GM19463 (cell line): ENCODE data around the gene HYI.
"Not testable (repeated sequence)": the region's sequence is repeated elsewhere in the genome, so short reads cannot be mapped to it uniquely, and the experiment has no call there.

Source experiments
- ATAC-seq: cut with Tn5 transposase; IDR thresholded peaks from one replicate; pipeline ENCODE4 v1.9.1; 2021; ENCODE audit warnings: mild to moderate bottlenecking, moderate library complexity; ENCODE audit not compliant: unreplicated experiment

The HYI gene

DNA sequence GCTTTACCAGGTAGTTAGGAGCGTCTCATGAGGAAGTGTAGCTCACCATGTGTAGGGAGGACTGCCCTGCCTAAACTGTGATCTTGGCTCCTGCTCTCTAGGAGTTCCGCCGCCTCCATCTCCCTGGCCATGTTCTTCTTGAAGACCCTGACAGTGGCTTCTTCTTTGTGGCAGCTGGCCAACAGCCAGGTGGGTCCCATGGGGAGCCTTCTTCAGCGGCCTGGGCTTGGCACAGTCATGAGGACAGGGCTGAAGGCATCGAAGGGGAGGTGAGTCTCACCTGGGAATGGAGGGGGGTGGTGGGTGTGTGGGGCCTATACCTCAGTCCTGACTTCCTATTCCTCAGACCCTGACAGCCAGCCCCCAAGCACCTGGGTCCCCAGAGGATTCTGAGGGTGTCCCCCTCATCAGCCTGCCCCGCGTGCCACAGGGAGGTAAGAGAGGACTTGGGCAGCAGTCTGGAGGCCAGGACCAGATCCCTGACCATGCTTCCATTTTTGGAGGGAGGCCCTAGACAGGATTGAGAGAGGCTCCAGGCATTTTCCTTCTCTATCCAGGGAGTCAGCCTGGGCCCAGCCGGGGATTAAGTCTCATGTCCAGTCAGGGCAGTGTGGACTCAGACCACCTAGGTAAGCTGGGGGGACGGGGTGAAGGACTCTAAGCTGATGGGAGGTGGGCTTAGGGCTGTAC is 21.4 kb downstream of the HYI start:
- no peak for ATAC-seq

DNA sequence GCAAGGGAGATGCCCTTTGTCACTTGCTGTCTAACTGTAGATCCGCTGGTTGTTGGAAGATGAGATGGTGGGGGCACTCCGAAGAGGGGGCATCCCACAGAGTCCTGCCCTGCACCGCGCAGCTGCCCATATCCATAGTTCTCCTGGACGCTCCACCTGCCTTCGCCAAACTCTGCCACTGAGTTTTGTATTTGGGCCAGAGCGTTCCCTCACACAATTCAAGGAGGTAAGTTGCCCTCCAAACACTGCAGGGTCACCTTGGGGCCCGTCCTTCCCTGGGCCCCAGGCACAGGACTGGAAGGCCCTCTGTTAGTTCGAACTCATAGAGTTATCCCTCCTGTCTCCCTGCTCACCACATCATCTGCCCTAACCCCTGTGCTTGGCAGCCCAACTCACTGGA is 22.1 kb downstream of the HYI start:
- ATAC-seq, result no peak

DNA sequence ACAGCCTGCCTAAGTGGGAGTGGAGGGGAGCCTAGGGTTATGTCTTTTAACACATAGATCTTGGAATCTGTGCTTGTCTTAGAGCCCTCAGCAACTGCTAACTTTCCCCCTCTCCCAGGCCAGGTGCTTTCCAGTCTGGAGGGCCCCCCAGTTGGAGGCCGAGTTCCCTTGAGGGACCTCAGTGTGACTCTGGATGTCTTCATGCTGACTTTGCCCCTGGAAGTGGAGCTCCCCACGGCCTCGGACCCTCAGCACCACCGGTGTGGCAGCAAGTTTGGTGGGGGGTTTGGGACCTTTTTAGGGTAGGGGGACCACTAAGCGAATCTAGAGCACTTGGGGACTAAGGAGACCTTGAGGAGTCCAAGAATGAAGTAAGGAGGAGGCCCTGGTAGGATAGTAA is 22.9 kb downstream of the HYI start:
- no peak for ATAC-seq

DNA sequence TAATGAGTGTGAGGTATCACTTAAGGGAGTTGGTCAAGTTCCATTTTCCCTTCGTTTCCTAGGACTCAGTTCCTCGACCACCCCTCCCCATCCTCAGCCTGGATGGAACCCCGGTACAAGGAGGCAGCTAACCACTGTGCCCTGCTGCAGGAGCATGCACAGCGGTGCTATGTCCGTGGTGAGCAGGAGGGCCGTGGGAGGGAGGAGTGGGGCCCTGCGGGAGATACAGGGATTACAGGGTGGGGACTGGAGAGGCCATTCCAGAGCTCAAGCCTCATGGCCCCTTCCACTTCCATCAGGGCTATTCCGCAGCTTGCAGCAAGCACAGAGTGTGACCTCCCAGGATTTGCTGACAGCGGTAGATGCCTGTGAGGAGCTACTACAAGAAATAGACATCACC is 25.8 kb downstream of the HYI start:
- ATAC-seq, result no peak

DNA sequence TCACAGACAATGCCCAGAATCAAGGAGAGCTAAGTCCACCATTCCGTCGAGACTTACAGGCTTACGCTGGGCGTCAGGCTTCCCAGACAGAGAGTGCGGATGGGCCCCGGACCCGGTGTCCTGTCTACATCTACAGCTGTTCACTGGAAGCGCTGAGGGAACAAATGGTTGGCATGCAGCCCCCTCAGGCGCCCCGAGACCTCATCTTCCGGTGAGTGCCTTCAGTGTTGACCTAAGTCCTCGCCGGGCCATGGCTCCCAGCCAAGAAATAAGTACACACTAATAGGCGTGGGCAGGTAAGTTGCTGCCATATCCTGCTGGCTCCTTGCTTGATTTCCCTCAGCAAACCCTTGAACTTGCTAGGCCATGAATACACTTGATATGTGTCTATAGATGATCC is 26.2 kb downstream of the HYI start:
- no peak for ATAC-seq

DNA sequence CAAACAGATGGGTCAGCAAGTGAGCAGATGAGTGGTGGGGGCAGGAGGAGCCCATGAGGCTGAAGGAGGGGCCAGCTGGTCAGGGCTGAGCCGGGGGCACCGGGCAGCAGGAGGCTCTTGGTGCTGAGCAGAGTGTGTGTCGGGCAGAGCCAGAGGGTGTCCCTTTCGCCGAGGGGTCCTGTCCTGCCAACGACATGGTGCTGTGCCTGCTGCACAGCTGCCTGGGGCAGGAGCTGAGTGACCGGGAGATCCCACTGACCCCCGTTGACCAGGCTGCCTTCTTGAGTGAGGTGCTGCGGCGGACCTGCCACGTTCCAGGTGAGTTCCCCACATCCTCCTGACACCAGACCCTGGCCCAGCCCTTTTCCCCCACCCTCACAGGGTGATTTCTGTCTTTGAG is 27.5 kb downstream of the HYI start:
- ATAC-seq, result no peak

DNA sequence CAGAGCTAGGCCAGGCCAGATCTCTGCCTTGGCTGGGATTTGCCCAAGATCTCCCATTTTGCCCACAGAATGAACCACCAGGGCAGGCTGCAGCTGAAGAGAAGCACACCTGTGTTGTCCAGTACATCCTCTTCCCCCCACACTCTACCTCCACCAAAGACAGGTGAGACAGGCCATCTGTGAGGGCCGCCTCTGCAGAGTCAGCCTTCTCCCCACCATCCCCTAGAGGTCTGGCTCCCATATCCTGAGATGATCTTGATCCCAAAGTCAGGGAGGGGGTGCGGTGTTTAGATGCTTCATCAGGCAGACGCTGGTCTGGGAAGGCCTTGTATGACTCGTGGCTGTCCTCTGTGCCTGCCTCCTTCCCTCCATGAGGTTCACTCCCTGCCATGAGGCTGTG is 28.7 kb downstream of the HYI start:
- ATAC-seq, result no peak

DNA sequence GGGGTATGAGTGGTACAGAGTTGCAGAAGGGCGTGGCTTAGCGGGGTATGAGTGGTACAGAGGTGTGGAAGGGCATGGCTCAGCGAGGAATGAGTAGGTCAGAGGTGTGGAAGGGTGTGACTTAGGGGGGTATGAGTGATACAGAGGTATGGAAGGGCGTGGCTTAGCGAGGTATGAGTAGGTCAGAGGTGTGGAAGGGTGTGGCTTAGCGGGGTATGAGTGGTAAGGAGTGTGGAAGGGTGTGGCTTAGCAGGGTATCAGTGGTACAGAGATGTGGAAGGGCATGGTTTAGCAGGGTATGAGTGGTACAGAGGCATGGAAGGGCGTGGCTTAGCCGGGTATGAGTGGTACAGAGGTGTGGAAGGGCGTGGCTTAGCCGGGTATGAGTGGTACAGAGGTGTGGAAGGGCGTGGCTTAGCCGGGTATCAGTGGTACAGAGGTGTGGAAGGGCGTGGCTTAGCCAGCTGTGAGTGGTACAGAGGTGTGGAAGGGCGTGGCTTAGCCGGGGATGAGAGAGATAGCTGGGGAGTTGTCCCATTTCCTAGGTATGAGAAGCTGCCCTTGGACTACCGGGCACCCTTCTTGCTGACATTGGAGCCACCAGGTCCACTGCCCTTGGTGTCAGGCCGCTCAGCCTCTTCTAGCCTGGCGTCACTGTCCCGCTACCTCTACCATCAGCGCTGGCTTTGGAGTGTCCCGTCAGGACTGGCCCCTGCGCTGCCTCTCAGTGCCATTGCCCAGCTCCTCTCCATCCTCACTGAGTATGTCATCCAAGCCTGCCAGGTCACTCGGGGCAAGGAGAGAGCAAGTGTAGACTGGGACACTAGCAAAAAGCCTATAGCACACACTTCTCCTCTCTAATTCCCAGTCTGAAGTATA is 29.8 kb downstream of the HYI start:
- no peak for ATAC-seq

DNA sequence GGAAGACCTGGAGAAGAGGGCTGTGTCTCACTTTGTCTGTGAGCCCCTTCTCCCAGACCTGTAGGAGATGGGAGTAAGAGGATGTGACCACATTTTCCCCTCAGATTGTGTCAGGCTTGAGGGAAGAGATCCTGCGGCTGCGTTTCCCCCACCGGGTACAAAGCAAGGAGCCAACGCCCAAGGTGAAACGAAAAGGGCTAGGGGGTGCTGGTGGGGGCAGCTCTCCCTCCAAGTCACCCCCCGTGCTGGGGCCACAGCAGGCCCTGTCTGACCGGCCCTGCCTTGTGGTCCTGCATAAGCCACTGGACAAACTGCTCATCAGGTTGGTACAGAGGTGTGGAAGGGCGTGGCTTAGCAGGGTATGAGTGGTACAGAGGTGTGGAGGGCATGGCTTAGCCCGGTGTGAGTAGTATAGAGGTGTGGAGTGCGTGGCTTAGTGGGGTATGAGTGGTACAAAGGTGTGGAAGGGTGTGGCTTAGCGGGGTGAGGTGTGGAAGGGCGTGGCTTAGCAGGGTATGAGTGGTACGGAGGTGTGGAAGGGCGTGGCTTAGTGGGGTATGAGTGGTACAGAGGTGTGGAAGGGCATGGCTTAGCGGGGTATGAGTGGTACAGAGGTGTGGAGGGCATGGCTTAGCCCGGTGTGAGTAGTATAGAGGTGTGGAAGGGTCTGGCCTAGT is 30.6 kb downstream of the HYI start:
- no peak for ATAC-seq

DNA sequence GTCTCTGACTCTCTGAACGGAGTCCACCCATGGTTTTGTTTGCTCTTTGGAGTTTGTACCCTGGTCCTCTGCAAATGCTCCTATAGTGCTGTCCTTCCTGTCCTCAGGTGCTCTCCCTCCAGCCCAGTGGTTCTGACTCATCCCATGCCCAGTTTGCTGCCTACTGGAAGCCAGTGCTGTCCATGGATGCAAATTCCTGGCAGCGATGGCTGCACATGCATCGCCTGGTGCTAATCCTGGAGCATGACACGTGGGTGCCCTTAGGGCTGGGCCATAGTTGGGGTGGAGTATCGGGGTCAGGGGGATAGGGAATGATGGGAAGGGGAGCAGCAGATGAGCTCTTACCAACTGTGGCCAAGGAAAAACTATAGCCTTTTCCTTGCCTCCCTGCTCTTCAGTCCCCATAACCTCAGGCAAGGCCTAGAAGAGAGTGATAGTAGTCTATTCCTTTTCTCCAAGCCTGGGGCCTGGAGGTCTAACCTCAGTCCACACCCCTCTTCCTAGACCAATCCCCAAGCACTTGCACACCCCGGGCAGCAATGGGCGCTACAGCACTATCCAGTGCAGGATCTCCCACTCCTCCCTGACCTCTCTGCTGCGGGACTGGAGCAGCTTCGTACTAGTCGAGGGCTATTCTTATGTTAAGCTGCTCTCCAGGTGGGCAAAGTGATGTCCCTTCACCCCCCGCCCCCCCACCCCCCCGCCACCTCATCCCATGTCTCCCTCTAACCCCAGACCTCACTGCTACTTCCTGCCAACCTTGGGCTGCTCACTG is 31.6 kb downstream of the HYI start:
- no peak for ATAC-seq

DNA sequence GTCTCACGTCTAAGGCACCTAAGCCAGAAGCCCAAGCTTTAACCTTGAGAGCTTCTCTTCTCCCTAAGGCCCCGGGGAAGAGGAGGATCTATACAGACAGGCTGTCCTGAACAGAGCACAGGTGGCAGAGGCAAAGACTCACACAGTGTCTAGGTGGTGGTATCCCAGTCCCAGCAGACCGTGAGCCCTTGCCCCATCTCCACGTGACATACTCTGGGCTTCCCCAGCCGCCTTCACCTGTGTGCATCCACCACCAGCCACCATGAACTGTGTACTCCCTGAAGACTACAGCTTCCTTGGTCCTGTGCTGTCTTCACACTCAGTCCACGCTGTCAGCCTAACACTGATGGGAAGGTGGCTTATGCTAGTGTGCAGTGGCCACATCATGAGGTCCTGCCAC is 32.3 kb downstream of the HYI start:
- no peak for ATAC-seq

DNA sequence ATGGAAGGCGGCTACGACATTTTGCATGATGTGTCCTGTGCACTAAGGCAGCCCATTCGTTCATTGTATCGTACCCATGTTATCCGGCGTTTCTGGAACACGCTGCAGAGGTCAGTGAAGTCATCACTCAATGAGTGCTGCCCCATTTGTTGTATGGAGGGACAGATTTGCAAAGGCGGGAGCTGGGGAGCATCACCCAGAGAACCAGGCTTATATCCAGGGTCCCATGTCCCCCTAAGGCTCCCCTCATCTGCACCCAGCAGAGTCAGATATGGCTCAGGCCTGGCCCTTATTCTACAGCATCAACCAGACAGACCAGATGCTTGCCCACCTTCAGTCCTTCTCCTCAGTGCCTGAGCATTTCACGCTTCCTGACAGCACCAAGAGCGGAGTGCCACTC is 32.9 kb downstream of the HYI start:
- ATAC-seq, result no peak

DNA sequence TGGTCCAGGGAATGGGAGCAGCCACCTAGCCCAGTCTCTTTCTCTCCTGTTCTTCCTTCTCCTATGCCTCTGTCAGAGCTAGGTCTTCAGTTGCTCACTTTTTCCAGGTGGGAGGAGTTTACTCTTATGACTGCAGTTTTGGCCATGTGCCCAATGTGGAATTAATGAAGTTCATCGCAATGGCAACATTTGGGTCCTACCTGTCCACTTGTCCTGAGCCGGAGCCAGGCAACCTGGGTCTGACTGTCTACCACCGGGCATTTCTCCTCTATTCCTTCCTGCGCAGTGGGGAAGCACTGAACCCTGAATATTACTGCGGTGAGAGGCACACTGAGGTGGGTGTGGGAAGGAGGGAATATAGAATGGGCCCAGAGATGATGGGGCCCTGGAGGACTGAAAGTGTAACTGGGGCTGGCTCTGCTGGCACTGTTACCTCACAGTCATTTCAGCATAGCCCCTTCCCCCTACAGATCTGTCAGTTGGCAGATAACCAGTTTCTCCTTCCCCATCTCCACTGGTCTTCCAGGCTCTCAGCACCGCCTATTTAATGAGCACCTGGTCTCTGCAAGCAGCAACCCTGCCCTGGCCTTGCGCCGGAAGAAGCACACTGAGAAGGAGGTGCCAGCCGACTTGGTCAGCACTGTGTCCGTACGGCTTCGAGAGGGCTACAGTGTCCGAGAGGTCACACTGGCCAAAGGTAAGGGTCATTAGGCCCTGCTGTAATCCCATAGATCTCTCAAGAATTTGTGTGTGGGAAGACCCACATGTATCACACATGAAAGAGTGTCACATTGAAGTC is 33.9 kb downstream of the HYI start:
- ATAC-seq, result no peak

DNA sequence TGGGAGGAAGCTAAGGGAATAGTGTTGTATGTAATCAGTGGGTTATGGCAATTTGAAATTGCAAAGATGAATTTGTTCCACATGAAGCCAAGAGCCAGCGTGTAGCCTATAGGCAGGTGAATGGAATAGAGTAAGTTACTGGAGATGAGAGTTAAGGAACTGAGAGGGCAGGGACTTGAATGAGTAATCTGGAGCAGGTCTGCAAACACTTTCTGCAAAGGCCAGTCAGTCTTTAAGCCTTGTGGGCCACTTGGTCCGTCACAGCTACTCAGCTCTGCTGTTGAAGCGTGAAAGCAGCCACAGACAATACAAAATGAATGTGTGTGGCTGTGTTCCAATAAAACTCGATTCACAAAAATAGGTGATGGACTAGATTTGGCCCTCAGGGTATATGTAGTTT is 34.9 kb downstream of the HYI start:
- ATAC-seq, result no peak

DNA sequence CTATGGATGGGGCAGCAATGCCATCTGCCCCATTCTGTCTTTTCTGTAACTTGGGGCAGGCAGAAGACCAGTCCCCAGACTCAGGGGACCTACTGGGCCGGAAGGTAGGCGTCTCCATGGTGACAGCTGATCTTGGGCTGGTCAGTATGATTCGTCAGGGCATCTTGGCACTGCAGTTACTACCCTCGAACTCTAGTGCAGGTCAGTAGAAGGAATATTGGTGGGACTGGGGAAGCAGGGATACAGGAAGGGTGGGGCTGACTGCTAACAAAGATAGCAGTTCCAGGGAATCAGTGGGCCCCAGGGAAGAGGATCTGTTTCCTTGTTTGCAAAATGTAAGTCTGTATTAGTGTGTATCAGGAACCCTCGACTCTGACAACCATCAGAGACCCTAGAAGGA is 37.8 kb downstream of the HYI start:
- ATAC-seq, result no peak

DNA sequence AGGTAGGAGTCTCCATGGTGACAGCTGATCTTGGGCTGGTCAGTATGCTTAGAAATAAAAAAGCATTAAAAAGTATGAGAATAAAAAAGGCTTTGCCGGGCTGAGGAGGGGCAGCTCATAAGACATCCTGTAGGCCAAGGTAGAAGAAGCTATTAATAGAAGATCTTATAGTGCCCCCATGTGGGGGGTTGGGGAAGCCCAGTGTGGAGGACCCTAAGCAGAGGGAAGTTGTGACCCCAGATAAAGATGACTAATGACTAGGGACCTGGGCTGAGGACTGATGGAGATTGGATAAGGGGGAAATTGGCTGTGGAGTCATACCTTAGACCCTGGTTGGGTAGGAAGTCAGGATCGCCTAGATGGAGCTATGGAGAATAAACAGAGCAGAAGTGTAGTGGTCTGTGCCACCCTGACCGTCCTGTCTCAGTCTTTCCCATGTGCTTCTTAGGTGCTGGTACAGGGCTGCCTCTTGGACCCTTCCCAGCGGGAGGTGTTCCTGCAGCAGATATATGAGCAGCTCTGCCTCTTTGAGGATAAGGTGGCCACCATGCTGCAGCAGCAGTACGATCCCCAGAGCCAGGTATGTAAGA is 39.0 kb downstream of the HYI start:
- no peak for ATAC-seq

DNA sequence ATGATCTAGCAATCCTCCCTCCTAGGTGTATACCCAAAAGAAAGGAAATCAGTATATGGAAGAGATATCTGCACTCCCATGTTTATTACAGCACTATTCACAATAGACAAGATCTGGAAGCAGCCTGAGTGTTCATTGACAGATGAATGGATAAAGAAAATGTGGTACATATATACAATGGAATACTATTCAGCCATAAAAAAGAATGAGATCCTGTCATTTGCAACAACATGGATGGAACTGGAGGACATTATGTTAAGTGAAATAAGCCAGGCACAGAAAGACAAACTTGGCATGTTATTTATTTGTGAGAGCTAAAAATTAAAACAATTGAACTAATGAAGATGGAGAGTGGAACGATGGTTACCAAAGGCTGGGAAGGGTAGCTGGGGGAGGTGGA is 40.3 kb downstream of the HYI start:
- ATAC-seq, result not testable (repeated sequence)

DNA sequence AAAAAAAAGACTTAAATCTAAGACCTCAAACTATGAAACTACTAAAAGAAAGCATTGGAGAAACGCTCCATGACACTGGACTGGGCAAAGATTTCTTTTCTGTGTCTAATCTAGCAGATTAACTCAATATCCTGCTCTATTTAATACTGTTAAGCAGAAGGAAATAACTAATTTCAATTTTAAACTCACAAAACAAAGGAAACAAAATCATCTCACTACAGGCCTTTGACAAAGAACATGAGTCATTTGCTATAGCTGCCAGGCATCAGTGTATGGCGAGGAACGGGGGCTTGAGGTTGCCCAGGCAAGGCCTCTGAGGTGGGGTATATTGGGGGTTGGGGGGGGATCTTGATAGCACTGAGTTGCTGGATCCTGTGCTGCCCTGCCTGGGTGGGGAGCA is 43.2 kb downstream of the HYI start:
- ATAC-seq, result no peak

DNA sequence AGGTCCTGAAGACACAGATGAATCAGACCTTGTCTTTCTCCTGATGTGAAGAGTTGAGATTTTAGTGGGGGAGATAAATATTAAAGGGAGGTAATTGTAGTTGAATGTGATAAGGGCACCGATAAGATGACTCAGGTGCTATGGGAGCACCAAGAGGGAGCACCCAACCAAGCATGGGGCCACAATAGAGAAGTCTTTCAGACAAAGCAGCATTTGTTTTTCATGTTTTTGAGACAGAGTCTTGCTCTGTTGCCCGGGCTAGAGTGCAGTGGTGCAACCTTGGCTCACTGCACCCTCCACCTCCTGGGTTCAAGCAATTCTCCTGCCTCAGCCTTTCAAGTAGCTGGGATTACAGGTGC is 47.9 kb downstream of the HYI start:
- ATAC-seq, result no peak

DNA sequence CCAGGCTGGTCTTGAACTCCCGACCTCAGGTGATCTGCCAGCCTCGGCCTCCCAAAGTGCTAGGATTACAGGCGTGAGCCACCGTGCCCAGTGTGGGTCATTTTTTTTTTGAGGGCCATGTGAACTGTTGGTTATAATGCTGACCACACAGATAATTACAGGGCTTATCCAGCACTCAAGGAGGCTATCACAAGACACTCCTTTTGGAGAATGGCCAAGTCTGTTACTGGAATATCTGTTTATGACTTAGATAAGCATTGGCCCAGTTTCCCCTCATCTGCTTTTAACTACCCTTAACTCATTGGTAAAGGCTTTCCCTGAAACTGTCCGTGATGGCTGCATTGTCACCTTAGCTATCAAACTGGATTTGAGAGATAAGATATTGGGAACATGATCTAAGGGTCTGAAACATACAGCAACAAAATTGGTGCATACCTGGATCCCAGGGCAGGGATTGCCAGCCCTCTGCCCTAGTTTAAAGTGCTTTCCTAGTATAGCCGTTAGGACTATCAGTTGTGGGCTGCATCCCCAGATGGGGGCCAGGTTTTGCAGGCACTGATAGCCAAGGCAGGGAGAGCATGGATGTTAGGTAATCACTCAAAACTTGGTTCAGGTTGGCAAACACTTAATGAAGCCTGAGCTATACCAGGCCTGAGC is 48.4 kb downstream of the HYI start:
- no peak for ATAC-seq
